Gastroesophageal sphincter (tissue), 3 donors: ENCODE measurements around the gene MTCL3.

Experiments used
- EP300 ChIP-seq: sonication (generic); formaldehyde crosslinking; IDR thresholded peaks from one replicate; pipeline ENCODE4 v1.6.1; 2017; ENCODE audit warnings: antibody characterized with exemption, mild to moderate bottlenecking
- POLR2AphosphoS5 ChIP-seq: sonication (generic); formaldehyde crosslinking; IDR thresholded peaks from one replicate; pipeline ENCODE4 v1.6.1; 2017; ENCODE audit warnings: antibody characterized with exemption
- TF ChIP-seq, protein P1 (sequence below), 4 experiments: fragments of 200-600 bp in 2 of 4; fragments of 450-650 bp in 2 of 4; sonication (generic) in 1 of 4; IDR thresholded peaks; one replicate each; pipeline ENCODE4 v1.5.1; 2017 to 2019; ENCODE audit warnings: antibody characterized with exemption in 4 of 4, mild to moderate bottlenecking in 2 of 4, moderate library complexity in 2 of 4

DNA sequence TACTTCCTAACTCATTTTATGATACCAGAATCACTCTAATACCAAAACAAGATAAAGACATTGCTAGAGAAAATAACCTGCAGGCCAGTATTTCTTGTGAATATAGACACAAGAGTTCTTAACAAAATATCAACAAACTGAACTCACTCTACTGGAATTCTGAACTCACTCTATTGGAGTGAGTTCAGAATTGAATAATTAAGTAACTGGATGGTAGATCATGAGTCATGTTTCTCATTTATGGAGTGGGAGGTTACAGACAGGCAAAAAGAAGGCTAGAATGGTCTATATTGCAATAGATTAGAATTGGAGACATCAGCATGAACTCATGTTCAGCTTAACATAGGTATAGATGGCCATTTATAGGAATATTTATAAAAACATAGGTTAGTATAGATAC lies 31.3 kb upstream of the MTCL3 start:
- TF ChIP-seq, protein P1, sequence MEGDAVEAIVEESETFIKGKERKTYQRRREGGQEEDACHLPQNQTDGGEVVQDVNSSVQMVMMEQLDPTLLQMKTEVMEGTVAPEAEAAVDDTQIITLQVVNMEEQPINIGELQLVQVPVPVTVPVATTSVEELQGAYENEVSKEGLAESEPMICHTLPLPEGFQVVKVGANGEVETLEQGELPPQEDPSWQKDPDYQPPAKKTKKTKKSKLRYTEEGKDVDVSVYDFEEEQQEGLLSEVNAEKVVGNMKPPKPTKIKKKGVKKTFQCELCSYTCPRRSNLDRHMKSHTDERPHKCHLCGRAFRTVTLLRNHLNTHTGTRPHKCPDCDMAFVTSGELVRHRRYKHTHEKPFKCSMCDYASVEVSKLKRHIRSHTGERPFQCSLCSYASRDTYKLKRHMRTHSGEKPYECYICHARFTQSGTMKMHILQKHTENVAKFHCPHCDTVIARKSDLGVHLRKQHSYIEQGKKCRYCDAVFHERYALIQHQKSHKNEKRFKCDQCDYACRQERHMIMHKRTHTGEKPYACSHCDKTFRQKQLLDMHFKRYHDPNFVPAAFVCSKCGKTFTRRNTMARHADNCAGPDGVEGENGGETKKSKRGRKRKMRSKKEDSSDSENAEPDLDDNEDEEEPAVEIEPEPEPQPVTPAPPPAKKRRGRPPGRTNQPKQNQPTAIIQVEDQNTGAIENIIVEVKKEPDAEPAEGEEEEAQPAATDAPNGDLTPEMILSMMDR (IDR thresholded peaks at IDR 0.05): no peak
- no peak for TF ChIP-seq POLR2AphosphoS5
- no peak for TF ChIP-seq EP300
